Measurements from ENCODE around the gene CDH4. TPM values are rescaled to one million over a fixed set of nuclear protein-coding genes. Genes with fewer than 3 reads are reported as not detected.

The CDH4 gene
- total and polyA plus RNA-seq, 2 donors (not counting 3 experiments of a cell fraction or from before 2014, with no cell fraction given) = 0.17 to 0.51 TPM

DNA sequence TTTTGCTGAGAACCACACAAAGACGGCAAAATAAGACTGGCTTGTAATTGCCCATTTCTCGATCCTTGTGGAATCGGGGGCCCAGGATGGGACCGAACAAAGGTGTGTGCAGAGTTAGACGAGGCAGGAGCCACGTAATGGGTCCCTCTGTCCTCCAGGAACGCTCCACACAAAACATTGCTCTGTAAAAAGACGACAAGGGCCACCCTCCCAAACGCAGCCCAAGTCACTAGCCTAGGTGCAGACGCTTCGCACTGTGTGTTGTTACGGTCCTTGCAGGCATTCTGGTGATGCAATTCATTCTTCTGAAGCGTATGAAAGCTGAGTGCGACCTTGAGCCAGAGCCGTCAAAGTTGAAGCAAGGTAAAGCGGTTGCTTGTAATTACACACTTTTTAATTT is 450.2 kb downstream of the CDH4 start:
- no peaks in the 10 kb centered on the region for H3K9me3 ChIP-seq (replicated peaks; ENCODE audit: control insufficient read depth, insufficient read depth, low read length)
- CTCF ChIA-PET = no interaction called here
- no peak overlapping the region for H3K4me3 ChIP-seq (replicated peaks in 1 of 3; ENCODE audit: insufficient read depth in 1 of 3, low read depth in 1 of 3, low read length in 3 of 3)
- DNase-seq (ENCODE audit: low read depth, low spot score) (no peak), FAIRE-seq (no peak)
- H3K79me2 ChIP-seq (ENCODE audit: control insufficient read depth, insufficient read depth, low read length) = no peaks in the 10 kb centered on the region
- no peaks in the 10 kb centered on the region for H3K27me3 ChIP-seq (ENCODE audit: control insufficient read depth in 2 of 2, insufficient read depth in 2 of 2, low read length in 2 of 2)
- no peaks in the 10 kb centered on the region for H4K20me1 ChIP-seq (replicated peaks; ENCODE audit: control insufficient read depth, extremely low read depth, insufficient read depth, low read length)
- H3K9ac ChIP-seq (replicated peaks; ENCODE audit: extremely low read depth, insufficient read depth, low read length) = no peak overlapping the region
- no peaks in the 10 kb centered on the region for H3K9me1 ChIP-seq (replicated peaks; ENCODE audit: control insufficient read depth, extremely low read depth, insufficient read depth, low read length)
- BruUV-seq (replicated peaks) = no TSS peak
- no peaks in the 10 kb centered on the region for H3K4me1 ChIP-seq (ENCODE audit: control insufficient read depth, extremely low read depth, insufficient read depth, low read length)
- H3K4me2 ChIP-seq (ENCODE audit: insufficient read depth, low read length) = no peak overlapping the region
- no peak overlapping the region for H2AFZ ChIP-seq (ENCODE audit: low read depth, low read length)
- TF ChIP-seq FOS (IDR thresholded peaks at IDR 0.05; ENCODE audit: borderline replicate concordance, insufficient read depth, low read length) (no peak), POLR2A (IDR thresholded peaks at IDR 0.05; ENCODE audit: low read depth, low read length) (no peak), POLR2AphosphoS5 (IDR thresholded peaks at IDR 0.05; ENCODE audit: insufficient read depth, low read depth, low read length) (no peak), MYC (IDR thresholded peaks at IDR 0.05; ENCODE audit: low read depth, low read length) (no peak), EZH2 (IDR thresholded peaks at IDR 0.05; ENCODE audit: borderline replicate concordance, low read depth, low read length, severe bottlenecking) (no peak), GATA2 (IDR thresholded peaks at IDR 0.05; ENCODE audit: insufficient read depth, insufficient read length, low read depth, low read length) (no peak), JUN (IDR thresholded peaks at IDR 0.05; ENCODE audit: borderline replicate concordance, insufficient read depth, insufficient read length, low read depth) (no peak)
- TF ChIP-seq, protein P1, sequence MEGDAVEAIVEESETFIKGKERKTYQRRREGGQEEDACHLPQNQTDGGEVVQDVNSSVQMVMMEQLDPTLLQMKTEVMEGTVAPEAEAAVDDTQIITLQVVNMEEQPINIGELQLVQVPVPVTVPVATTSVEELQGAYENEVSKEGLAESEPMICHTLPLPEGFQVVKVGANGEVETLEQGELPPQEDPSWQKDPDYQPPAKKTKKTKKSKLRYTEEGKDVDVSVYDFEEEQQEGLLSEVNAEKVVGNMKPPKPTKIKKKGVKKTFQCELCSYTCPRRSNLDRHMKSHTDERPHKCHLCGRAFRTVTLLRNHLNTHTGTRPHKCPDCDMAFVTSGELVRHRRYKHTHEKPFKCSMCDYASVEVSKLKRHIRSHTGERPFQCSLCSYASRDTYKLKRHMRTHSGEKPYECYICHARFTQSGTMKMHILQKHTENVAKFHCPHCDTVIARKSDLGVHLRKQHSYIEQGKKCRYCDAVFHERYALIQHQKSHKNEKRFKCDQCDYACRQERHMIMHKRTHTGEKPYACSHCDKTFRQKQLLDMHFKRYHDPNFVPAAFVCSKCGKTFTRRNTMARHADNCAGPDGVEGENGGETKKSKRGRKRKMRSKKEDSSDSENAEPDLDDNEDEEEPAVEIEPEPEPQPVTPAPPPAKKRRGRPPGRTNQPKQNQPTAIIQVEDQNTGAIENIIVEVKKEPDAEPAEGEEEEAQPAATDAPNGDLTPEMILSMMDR (IDR thresholded peaks at IDR 0.05; ENCODE audit: extremely low read depth in 1 of 2, insufficient read depth in 1 of 2, low read depth in 1 of 2, low read length in 2 of 2) = no peak
- TF ChIP-seq, protein P2, sequence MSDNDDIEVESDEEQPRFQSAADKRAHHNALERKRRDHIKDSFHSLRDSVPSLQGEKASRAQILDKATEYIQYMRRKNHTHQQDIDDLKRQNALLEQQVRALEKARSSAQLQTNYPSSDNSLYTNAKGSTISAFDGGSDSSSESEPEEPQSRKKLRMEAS (IDR thresholded peaks at IDR 0.05; ENCODE audit: insufficient read depth, insufficient read length) = no peak
- dilution Hi-C loops (cut with MboI; ENCODE audit: extremely low pct_ligation_motif_present, low sequenced_read_pairs) = no loop called here
- no peaks in the 10 kb centered on the region for H3K36me3 ChIP-seq (ENCODE audit: control insufficient read depth in 2 of 2, extremely low read depth in 1 of 2, insufficient read depth in 2 of 2, low read length in 2 of 2)
- intact Hi-C loops (cut with micrococcal nuclease) = no loop called here
- H3K27ac ChIP-seq (ENCODE audit: insufficient read depth, low read depth, low read length) = no peak overlapping the region
- POLR2A ChIA-PET = no interaction called here

All from endothelial cell of umbilical vein (primary cell).